ENCODE results near the gene KRTAP10-3. TPM values are rescaled to one million over a fixed set of nuclear protein-coding genes. Genes with fewer than 3 reads are reported as not detected.
"Not testable (repeated sequence)": the region's sequence is repeated elsewhere in the genome, so short reads cannot be mapped to it uniquely, and the experiment has no call there.

KRTAP10-3 gene
- polyA plus RNA-seq, 1 experiment: not detected

DNA sequence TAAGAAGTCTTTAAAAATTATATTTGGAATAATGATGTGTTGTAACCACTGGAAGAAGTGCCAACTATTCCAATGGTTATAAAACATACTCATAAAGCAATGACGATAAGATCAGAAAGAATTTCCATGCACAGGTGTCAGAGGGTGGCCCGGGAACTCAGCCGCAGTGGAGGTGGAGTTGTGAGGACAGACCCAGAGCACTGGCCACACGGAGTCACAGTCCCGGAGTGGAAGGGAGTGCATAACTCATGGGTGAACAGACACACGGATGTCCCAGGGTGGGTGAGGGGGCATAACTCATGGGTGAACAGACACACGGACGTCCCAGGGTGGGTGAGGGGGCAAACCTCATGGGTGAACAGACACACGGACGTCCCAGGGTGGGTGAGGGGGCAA is 17.4 kb upstream of the KRTAP10-3 start:
- H3K27ac ChIP-seq (ENCODE audit: low read depth, low read length): no peak overlapping the region
- POLR2A ChIA-PET: no interaction called here
- no peak for TF ChIP-seq CTCF (IDR thresholded peaks at IDR 0.05; ENCODE audit: low read depth, low read length)
- no peak overlapping the region for H3K4me3 ChIP-seq (ENCODE audit: low read depth, low read length)
- H3K9me3 ChIP-seq (ENCODE audit: control insufficient read depth, insufficient read depth, low read length): peaks cover 31% of the 10 kb centered on the region
- no peak for DNase-seq (ENCODE audit: low read depth, low spot score)
- CTCF ChIA-PET: no interaction called here
- H3K27me3 ChIP-seq (ENCODE audit: control insufficient read depth, insufficient read depth, low read length): no peaks in the 10 kb centered on the region

DNA sequence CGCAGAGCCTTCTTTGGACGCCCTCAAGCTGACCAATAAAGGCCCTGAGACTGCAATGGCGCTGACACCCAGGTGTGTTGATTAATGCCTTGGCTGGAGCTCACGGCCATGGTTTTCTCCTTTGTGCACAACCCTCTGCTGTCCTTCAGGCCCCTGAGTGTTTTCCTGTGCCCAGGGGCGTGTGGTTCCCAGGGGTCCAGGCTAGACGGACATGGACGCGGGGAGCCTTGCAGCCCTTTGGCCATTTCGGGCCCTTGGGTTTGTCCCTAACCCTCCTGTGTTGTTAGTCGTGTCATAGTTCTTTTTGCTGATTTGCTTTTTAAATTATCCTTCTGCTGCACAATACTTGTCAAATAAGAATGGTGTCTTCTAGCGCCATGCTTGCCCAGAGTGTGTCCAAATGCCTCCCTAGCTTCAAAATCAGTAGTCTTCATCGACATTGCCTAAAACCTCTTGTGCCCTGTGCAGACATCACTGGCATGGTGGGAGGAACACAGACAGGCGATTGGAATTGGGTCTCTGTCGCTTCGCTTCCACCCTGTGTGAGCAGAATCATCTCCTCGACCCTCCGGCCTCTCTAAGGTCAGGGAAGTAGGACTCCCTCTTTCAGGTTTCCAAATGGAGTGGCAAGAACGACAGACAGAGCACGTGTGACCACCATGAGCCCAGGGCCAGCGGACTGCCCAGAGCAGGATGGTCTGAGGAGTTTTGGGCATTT is 16.9 kb upstream of the KRTAP10-3 start:
- Histone ChIP-seq H3K4me3 (ENCODE audit: low read depth, low read length) (no peak overlapping the region), H3K27ac (ENCODE audit: low read depth, low read length) (no peak overlapping the region), H3K27me3 (ENCODE audit: control insufficient read depth, insufficient read depth, low read length) (no peaks in the 10 kb centered on the region), H3K9me3 (ENCODE audit: control insufficient read depth, insufficient read depth, low read length) (peaks cover 28% of the 10 kb centered on the region)
- DNase-seq (ENCODE audit: low read depth, low spot score): no peak
- CTCF ChIA-PET: no interaction called here
- TF ChIP-seq CTCF (IDR thresholded peaks at IDR 0.05; ENCODE audit: low read depth, low read length): no peak
- POLR2A ChIA-PET: no interaction called here

DNA sequence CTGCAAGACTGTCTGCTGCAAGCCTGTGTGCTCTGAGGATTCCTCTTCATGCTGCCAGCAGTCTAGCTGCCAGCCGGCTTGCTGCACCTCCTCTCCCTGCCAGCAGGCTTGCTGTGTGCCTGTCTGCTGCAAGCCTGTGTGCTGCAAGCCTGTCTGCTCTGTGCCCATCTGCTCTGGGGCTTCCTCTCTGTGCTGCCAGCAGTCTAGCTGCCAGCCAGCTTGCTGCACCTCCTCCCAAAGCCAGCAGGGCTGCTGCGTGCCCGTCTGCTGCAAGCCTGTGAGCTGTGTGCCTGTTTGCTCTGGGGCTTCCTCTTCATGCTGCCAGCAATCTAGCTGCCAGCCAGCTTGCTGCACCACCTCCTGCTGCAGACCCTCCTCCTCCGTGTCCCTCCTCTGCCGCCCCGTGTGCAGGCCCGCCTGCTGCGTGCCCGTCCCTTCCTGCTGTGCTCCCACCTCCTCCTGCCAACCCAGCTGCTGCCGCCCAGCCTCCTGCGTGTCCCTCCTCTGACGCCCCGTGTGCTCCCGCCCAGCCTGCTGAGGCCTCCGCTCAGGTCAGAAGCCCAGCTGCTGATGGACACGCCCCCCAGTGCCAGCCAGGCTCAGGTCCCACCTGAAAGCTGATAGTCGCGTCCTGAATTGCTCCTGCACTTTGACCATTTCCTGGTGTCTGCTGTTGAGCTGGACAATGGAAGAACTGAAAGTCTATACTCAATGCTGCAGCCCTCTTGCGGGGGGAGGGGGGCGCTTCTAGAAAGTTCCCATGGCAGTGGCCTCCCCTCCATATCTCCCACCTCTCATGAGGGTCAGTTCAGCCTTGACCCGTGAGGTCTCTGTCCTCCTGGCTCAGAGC is 16.1 kb upstream of the KRTAP10-3 start:
- H3K4me3 ChIP-seq (ENCODE audit: low read depth, low read length): no peak overlapping the region
- H3K27ac ChIP-seq (ENCODE audit: low read depth, low read length): no peak overlapping the region
- no peaks in the 10 kb centered on the region for H3K27me3 ChIP-seq (ENCODE audit: control insufficient read depth, insufficient read depth, low read length)
- TF ChIP-seq CTCF (IDR thresholded peaks at IDR 0.05; ENCODE audit: low read depth, low read length): no peak
- DNase-seq (ENCODE audit: low read depth, low spot score): no peak
- POLR2A ChIA-PET: no interaction called here
- CTCF ChIA-PET: no interaction called here
- peaks cover 20% of the 10 kb centered on the region for H3K9me3 ChIP-seq (ENCODE audit: control insufficient read depth, insufficient read depth, low read length)

DNA sequence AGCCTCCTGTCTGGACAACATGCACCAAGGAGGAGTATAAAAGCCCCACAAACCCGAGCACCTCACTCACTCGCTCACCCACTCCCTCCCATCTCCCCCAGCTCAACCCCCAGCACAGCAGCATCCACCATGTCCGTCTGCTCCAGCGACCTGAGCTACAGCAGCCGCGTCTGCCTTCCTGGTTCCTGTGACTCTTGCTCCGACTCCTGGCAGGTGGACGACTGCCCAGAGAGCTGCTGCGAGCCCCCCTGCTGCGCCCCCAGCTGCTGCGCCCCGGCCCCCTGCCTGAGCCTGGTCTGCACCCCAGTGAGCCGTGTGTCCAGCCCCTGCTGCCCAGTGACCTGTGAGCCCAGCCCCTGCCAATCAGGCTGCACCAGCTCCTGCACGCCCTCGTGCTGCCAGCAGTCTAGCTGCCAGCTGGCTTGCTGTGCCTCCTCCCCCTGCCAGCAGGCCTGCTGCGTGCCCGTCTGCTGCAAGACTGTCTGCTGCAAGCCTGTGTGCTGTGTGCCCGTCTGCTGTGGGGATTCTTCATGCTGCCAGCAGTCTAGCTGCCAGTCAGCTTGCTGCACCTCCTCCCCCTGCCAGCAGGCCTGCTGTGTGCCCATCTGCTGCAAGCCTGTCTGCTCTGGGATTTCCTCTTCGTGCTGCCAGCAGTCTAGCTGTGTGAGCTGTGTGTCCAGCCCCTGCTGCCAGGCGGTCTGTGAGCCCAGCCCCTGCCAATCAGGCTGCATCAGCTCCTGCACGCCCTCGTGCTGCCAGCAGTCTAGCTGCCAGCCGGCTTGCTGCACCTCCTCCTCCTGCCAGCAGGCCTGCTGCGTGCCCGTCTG is 15.2 kb upstream of the KRTAP10-3 start, which contains the start of gene KRTAP10-4:
Gene KRTAP10-4, plus strand, starts transcription at position 100 of the 827 bp plus-strand sequence. Its CDS starts 30 bp downstream, at position 130.
- peaks cover 17% of the 10 kb centered on the region for H3K9me3 ChIP-seq (ENCODE audit: control insufficient read depth, insufficient read depth, low read length)
- DNase-seq (ENCODE audit: low read depth, low spot score); H3K4me3 ChIP-seq (ENCODE audit: low read depth, low read length); H3K27me3 ChIP-seq (ENCODE audit: control insufficient read depth, insufficient read depth, low read length); CTCF ChIA-PET; POLR2A ChIA-PET; H3K27ac ChIP-seq (ENCODE audit: low read depth, low read length): not testable (repeated sequence)

- Histone ChIP-seq H3K27ac (ENCODE audit: low read depth, low read length) (no peak overlapping the region), H3K27me3 (ENCODE audit: control insufficient read depth, insufficient read depth, low read length) (no peaks in the 10 kb centered on the region), H3K9me3 (ENCODE audit: control insufficient read depth, insufficient read depth, low read length) (peaks cover 18% of the 10 kb centered on the region), H3K4me3 (ENCODE audit: low read depth, low read length) (no peak overlapping the region)
- CTCF ChIA-PET: interaction anchor here (0.6 kb wide), 1 partner anchor 995 kb away, joined by 4 read pairs; no protein-coding TSS in a partner anchor
- POLR2A ChIA-PET: no interaction called here
- no peak for TF ChIP-seq CTCF (IDR thresholded peaks at IDR 0.05; ENCODE audit: low read depth, low read length)
- no peak for DNase-seq (ENCODE audit: low read depth, low spot score)
These were observed 14.5 kb upstream of the KRTAP10-3 start for GRCh38 chr21:44572959-44573583.
